Central memory CD8-positive, alpha-beta T cell (primary cell): Measurements from ENCODE around the gene MGRN1.

Experiments used
- ATAC-seq: fragments of 150-1000 bp; cut with Tn5 transposase; replicated peaks from 2 replicates; pipeline ENCODE4 v1.10.0; 2022; ENCODE audit warnings: mild to moderate bottlenecking, moderate FRiP score, moderate number of reproducible peaks; ENCODE audit not compliant: poor library complexity, severe bottlenecking; ENCODE audit errors: extremely low read depth
- DNase-seq, 2 donors: peaks; one replicate each; pipeline ENCODE4 v3.0.0; 2021; ENCODE audit warnings: low spot score in 2 of 2
- H3K27ac Mint-ChIP-seq: one replicate; pipeline ENCODE4 v1.8.0; 2022; ENCODE audit warnings: low read depth, mild to moderate bottlenecking, moderate library complexity, mixed read lengths
- H3K27me3 Mint-ChIP-seq: one replicate; pipeline ENCODE4 v1.8.0; 2022; ENCODE audit warnings: mixed read lengths
- H3K36me3 Mint-ChIP-seq: one replicate; pipeline ENCODE4 v1.8.0; 2022; ENCODE audit warnings: mild to moderate bottlenecking, moderate library complexity, mixed read lengths; ENCODE audit not compliant: insufficient read depth
- H3K4me1 Mint-ChIP-seq: one replicate; pipeline ENCODE4 v1.8.0; 2022; ENCODE audit warnings: mixed read lengths
- H3K4me3 Mint-ChIP-seq: one replicate; pipeline ENCODE4 v1.8.0; 2022; ENCODE audit warnings: mild to moderate bottlenecking, moderate library complexity, mixed read lengths
- H3K9me3 Mint-ChIP-seq: one replicate; pipeline ENCODE4 v1.8.0; 2022; ENCODE audit warnings: mixed read lengths

The MGRN1 gene

DNA sequence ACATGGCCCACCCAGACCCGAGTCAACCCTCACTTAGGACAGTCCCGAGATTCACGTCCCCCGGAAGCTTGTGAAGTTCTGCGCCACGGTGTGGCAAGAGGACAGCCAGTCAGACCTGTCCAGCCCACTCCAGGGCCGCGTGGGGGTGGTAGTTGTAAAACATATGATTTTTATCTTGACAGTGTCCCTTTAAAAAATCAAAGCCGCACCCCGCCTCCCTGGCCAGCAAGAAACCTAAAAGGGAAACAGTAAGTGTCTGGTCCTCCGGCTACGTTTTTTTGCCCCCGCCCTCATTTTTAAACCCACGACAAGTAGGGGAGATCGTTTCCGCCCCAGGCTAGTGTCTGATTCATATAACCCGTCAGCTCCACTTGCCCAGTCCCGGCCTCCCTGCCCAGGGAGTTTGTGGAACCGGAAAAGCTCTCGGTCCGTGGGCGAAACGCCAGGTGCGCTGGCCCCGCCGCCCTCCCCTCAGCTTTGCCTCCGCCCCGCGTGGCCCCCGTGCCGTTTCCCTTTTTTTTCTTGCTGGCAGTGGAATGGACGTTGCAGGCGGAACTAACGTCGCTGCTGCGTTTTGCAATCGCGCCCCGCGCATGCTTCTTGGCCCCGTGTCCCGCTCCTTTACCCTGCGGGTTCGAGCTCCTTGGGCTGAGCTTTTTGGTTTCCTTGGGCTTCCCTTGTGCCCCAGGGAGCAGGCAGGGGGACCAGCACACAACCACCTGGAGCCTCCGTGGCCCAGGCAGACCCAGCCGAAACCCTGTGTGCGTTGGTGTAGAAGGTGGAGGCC lies 55.4 kb downstream of the MGRN1 start:
- ATAC-seq (no peak), DNase-seq (no peak)
- peaks cover 26% of the 10 kb centered on the region for H3K4me1 Mint-ChIP-seq
- H3K27me3 Mint-ChIP-seq, result no peaks in the 10 kb centered on the region
- peak overlapping the region; percentile 73 for H3K27ac Mint-ChIP-seq
- peak overlapping the region; percentile 36 for H3K4me3 Mint-ChIP-seq
- H3K36me3 Mint-ChIP-seq, result peaks cover 8% of the 10 kb centered on the region
- H3K9me3 Mint-ChIP-seq, result no peaks in the 10 kb centered on the region

DNA sequence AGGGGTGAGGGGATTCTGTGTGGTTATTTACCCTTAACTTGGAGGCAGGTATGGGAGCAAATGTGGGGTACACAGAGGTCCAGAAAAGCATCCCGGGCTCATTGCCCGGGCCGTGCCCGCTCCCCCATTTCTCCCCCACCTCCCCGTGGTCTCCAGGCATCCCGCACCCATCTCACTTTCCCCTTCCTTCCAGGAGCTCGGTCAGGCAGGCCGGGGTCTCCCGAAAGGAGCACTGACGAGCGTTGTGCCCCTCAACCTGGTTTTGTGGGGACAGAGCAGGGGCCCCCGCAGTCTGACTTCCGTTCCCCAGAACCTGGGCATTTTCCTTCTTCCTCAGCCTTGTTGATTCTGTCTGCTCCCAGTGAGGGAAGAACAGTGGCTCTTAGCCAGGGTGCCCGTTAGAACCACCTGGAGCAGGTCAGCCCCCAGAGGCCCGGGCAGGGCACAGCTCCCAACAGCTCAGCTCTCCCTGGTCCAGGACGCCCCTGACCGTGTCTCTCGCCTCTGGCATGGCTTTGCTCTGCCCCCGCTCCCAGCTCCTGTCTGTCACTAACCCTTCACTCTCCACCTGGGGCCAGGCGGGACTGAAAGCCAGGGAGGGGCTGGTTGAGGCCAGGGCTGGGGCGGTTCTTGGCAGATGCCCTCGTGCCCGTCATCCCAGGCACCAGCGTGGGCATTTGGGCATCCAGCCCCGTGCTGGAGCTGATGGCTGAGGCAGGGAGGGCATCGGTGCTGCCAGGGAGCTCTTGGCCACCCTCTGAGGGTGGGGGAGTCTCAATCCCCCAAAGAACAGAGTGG lies 56.2 kb downstream of the MGRN1 start:
- Mint-ChIP-seq H3K4me1 (peaks cover 21% of the 10 kb centered on the region), H3K36me3 (peaks cover 10% of the 10 kb centered on the region), H3K4me3 (no peak overlapping the region), H3K27ac (peak overlapping the region; percentile 73), H3K9me3 (no peaks in the 10 kb centered on the region), H3K27me3 (no peaks in the 10 kb centered on the region)
- DNase-seq (no peak), ATAC-seq (no peak)

DNA sequence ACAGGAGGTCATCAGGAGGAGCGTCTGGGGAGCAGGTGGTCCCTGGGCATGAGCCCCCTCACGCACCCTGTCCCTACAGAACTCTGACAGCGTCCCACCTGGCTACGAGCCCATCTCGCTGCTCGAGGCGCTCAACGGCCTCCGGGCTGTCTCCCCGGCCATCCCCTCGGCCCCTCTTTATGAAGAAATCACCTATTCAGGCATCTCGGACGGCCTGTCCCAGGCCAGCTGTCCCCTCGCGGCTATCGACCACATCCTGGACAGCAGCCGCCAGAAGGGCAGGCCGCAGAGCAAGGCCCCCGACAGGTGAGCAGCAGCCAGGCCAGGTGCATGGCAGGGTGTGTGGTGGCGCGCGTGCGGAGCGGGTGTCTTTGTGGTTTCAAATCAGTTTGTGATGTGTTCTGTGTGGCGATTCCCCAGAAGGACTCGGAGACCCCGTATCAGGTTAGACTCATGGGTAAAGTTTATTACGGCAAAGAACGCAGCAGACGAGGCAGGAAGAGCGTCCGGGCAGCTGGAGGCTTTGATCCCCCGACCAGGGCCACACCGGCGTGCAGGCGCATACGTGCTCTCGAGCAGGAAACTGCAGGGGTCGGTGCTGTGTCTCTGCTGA lies 57.0 kb downstream of the MGRN1 start:
- no peak for ATAC-seq
- Mint-ChIP-seq H3K4me3 (no peak overlapping the region), H3K27me3 (no peaks in the 10 kb centered on the region), H3K9me3 (no peaks in the 10 kb centered on the region), H3K27ac (peak overlapping the region; percentile 67), H3K36me3 (peaks cover 10% of the 10 kb centered on the region), H3K4me1 (peaks cover 14% of the 10 kb centered on the region)
- DNase-seq, result no peak

DNA sequence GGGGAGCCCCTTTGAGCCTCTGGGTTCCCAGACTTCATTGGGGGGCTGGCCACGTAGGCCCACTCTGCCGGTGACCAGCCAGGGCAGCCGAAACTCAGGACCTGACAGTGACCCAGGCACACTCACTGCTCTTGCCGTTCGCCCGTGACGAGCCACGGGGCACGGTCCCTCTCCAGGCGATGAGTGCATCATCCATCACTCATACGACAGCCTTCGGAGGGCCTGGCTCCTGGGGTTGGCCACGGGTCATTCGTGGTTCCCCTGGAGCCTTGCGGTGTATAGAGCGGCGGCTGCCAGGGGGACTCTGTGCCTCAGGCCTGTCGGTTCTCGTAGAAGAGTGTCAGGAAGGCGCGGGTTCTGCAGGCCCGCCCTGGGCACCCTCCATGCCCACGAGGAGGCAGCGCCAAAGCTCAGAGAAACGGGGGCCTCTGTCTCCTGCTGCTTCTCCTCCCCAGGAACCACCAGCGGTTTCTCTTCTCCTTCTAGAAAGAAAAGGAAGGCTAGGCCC lies 57.5 kb downstream of the MGRN1 start:
- ATAC-seq, result no peak
- H3K4me1 Mint-ChIP-seq, result peaks cover 8% of the 10 kb centered on the region
- no peaks in the 10 kb centered on the region for H3K9me3 Mint-ChIP-seq
- H3K4me3 Mint-ChIP-seq, result no peak overlapping the region
- H3K36me3 Mint-ChIP-seq, result peaks cover 13% of the 10 kb centered on the region
- H3K27me3 Mint-ChIP-seq, result no peaks in the 10 kb centered on the region
- no peak for DNase-seq
- H3K27ac Mint-ChIP-seq, result peak overlapping the region; percentile 67

DNA sequence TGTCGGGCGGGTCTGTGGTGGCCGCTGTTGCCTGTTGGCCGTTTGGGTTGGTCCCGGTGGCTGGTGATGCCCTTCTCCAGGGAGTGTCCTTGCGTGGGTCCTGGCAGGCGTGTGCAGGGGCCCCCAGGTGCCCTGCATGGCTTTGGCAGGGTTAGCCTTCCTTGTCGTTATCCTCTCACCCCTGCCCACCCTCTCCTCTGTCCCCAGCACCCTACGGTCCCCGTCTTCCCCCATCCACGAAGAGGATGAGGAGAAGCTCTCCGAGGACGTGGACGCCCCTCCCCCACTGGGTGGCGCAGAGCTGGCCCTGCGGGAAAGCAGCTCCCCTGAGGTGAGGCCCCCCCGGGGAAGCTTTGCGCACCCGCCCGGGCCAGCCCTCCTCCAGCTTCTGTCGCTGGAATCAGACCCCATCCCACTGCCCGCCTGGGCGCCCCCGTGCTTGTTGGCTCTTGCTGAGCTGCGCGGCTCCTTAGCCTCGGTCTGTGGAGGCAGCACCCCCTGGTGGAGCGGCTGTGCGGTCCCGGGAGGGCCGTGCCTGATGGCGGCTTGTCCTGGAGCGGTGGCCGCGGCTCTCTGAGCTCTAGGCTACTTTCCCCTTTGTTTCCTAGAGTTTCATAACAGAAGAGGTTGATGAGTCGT lies 58.1 kb downstream of the MGRN1 start:
- Mint-ChIP-seq H3K27me3 (no peaks in the 10 kb centered on the region), H3K4me3 (no peak overlapping the region)
- no peak for DNase-seq

DNA sequence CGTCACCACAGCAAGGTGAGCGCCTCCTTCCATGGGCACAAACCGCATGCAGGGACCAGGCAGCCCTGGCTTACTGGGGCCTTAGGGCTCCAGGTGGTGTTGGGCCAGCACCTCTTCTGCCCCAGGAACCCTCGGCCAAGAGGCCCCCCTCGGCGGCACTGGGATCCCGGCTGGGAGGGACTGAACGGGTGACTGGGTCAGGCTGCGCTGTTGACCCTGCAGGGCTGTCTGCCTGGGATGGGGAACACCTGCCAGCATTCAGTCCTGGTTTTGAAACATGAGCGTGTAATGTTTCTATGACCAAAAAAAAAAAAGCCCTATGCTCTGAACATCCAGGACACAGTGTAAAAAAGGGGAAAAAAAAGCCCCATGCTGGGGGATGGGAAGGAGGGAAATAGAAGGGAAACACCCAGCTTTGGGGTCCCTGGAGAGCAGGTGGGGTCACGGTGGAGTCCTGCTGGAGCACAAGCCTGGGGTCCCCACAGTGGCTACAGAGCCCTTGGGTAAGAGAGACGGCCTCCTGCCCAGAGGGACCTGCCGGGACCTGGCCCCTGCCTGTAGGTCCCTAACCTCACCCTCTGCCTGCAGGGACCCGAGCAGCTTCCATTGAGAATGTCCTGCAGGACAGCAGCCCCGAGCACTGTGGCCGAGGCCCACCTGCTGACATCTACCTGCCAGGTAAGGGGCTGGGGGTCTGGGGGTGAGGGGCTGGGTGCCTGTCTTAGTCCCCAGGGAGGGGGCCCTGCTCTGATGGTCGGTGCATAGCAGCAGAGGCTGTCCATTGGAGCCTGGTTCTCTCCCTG lies 58.8 kb downstream of the MGRN1 start:
- H3K27me3 Mint-ChIP-seq, result no peaks in the 10 kb centered on the region
- no peaks in the 10 kb centered on the region for H3K9me3 Mint-ChIP-seq
- peaks cover 2% of the 10 kb centered on the region for H3K4me1 Mint-ChIP-seq
- peaks cover 14% of the 10 kb centered on the region for H3K36me3 Mint-ChIP-seq
- DNase-seq, result no peak
- ATAC-seq, result no peak
- H3K27ac Mint-ChIP-seq, result no peak overlapping the region
- H3K4me3 Mint-ChIP-seq, result no peak overlapping the region

More for the DNA sequence above, 58.1 kb downstream of the MGRN1 start:
- Mint-ChIP-seq H3K27ac (no peak overlapping the region), H3K4me1 (peaks cover 8% of the 10 kb centered on the region), H3K36me3 (peaks cover 14% of the 10 kb centered on the region), H3K9me3 (no peaks in the 10 kb centered on the region)
- no peak for ATAC-seq

DNA sequence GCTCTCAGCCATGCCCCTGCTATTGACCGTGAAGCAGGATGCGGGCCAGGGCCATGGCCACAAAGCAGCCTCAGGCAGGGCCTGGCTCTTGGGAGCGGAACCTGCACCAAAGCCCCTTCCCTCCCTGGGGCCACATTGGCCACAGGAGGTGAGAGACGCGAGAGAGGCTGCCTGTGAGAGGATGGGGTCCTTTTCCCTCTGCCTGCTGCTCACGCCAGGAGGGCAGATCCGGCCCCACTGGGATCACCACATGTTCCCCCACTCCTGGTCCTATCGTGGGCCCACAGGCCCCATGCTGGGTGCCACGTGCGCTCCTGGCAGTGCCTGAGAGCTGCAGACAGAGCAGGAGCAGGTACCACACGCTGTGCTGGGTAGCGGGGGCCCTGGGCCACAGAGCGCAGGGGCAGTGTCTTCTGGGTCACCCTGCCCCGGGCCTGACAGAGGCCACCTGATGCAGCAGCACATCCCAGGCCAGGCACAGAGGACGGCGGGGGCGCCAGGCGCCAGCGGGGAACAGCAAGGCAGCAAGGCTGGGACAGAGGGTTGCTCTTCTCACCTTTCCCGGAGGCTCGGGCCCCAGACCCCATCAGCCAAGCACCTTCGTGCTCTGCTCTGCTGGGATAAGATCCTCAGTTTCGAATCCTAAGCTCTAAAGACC lies 59.6 kb downstream of the MGRN1 start:
- Mint-ChIP-seq H3K9me3 (no peaks in the 10 kb centered on the region), H3K4me1 (no peaks in the 10 kb centered on the region), H3K27me3 (no peaks in the 10 kb centered on the region), H3K27ac (no peak overlapping the region), H3K4me3 (no peak overlapping the region), H3K36me3 (peaks cover 14% of the 10 kb centered on the region)
- ATAC-seq (no peak), DNase-seq (no peak)

DNA sequence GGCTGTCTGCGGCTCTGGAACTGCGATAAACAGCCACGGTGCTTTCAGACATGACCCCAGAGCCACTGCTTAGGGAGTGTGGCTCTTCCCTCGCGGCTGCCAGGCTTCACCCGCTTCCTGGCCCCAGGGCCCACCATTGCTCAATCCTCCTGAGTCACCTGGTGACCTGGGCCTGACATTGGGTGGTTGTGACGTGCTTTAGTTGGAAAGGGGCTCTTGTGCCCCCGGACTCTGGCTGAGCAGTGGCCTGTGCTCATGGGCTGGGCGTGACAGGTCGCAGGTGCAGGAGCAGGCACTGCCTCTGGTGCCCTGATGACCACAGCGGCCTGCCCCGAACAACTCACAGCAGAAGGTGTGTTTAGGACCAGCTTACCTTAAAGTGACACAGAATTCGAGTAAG lies 60.1 kb downstream of the MGRN1 start:
- Mint-ChIP-seq H3K4me3 (no peak overlapping the region), H3K27me3 (no peaks in the 10 kb centered on the region), H3K27ac (no peak overlapping the region), H3K4me1 (no peaks in the 10 kb centered on the region), H3K9me3 (no peaks in the 10 kb centered on the region), H3K36me3 (peaks cover 14% of the 10 kb centered on the region)
- no peak for ATAC-seq
- no peak for DNase-seq

DNA sequence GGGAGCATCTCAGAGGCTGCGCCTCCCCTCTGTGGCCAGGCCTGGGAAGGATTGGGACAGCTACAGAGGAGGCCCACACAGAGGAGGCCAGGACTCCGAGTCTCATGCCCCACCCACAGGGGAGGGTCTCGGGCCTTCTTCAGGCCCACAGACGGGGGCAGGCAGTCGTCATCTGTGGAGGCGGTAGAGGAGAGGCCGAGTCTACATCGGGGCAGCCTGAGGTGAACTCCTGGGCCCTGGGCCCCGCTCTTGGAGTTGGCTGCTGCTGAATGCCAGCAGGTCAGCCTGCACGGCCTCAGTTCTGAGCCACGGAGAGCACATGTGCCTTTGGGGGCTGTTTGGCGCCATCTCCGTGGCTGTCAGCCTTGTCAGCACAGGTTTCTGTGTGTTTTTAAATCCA lies 60.7 kb downstream of the MGRN1 start:
- H3K27me3 Mint-ChIP-seq, result no peaks in the 10 kb centered on the region
- peaks cover 12% of the 10 kb centered on the region for H3K36me3 Mint-ChIP-seq
- H3K9me3 Mint-ChIP-seq, result no peaks in the 10 kb centered on the region
- DNase-seq, result no peak
- H3K4me1 Mint-ChIP-seq, result no peaks in the 10 kb centered on the region
- no peak overlapping the region for H3K4me3 Mint-ChIP-seq
- no peak overlapping the region for H3K27ac Mint-ChIP-seq
- ATAC-seq, result no peak

DNA sequence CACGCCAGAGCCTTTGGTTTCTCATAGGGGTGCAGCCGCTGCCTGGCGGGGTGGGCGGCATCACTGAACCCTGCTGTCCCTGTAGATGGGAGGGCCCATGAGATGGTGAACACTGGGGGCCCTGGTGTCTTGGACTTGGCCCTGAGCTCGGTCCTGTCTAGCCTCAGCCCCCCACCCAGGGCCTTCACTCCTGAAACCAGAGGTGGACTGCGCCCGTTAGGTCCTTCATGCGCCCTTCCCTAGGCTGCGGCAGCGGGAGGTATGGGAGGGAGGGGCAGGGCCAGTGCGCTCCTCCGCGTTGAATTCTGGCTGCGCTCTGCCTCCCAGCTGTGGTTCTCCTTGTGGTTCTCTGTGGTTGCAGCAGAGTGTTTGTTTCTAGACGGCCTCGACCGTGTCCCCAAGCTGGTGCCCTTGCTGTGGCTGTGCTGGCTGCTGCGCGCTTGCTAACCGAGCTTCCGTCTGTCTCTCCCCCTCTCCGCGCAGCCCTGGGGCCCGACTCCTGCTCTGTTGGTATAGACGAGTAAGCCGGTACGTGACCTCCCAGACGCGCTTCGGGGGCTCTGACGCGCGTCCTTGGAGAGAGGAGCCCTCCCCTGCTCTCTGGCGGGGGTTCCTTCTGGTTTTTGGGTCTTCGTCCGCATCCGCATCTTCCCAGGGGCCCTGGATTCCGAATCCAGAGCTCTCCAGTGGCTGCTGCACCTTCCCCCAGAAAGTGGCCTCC lies 61.3 kb downstream of the MGRN1 start:
- Mint-ChIP-seq H3K4me3 (no peak overlapping the region), H3K4me1 (no peaks in the 10 kb centered on the region), H3K36me3 (peaks cover 15% of the 10 kb centered on the region), H3K27ac (no peak overlapping the region), H3K27me3 (no peaks in the 10 kb centered on the region), H3K9me3 (no peaks in the 10 kb centered on the region)
- ATAC-seq (no peak), DNase-seq (no peak)
